ENCODE measurements around the gene PARD6B.
"Not testable (repeated sequence)": the region's sequence is repeated elsewhere in the genome, so short reads cannot be mapped to it uniquely, and the experiment has no call there.

The PARD6B gene

GRCh38 chr20:50776122-50776817 lies 44.9 kb downstream of the PARD6B start:
- no peak for DNase-seq

- no peak for DNase-seq
Observed at GRCh38 chr20:50777373-50777772, 46.0 kb downstream of the PARD6B start.

GRCh38 chr20:50778994-50779393 lies 47.6 kb downstream of the PARD6B start:
- DNase-seq, result not testable (repeated sequence)

GRCh38 chr20:50783390-50783789 lies 52.0 kb downstream of the PARD6B start:
- DNase-seq, result no peak

- no peak for DNase-seq
Observed at GRCh38 chr20:50783903-50784302, 52.5 kb downstream of the PARD6B start.

- DNase-seq, result no peak
Observed at GRCh38 chr20:50784464-50784863, 53.1 kb downstream of the PARD6B start.

- no peak for DNase-seq
Observed at GRCh38 chr20:50786703-50787102, 55.3 kb downstream of the PARD6B start.

- no peak for DNase-seq
Observed at GRCh38 chr20:50787181-50787580, 55.8 kb downstream of the PARD6B start.

- no peak for DNase-seq
Observed at GRCh38 chr20:50788045-50788991, 56.9 kb downstream of the PARD6B start.

- no peak for DNase-seq
Observed at GRCh38 chr20:50789968-50790650, 58.7 kb downstream of the PARD6B start.

GRCh38 chr20:50790651-50791277 lies 59.4 kb downstream of the PARD6B start:
- DNase-seq, result no peak

- DNase-seq, result no peak
Observed at GRCh38 chr20:50792708-50793574, 61.6 kb downstream of the PARD6B start.

- not testable (repeated sequence) for DNase-seq
Observed at GRCh38 chr20:50793575-50794016, 62.2 kb downstream of the PARD6B start.

- DNase-seq, result no peak
Observed at GRCh38 chr20:50794181-50794845, 62.9 kb downstream of the PARD6B start.

GRCh38 chr20:50794846-50795634 lies 63.7 kb downstream of the PARD6B start, which contains the start of gene BCAS4:
Gene BCAS4, plus strand, starts transcription at chr20:50795061. Its CDS starts 23 bp downstream, at chr20:50795084.
- no peak for DNase-seq

GRCh38 chr20:50797142-50797541 lies 65.8 kb downstream of the PARD6B start:
- no peak for DNase-seq

- no peak for DNase-seq
Observed at GRCh38 chr20:50798650-50799049, 67.3 kb downstream of the PARD6B start.

- DNase-seq, result no peak
Observed at GRCh38 chr20:50799176-50799889, 68.0 kb downstream of the PARD6B start.

GRCh38 chr20:50799890-50800550 lies 68.6 kb downstream of the PARD6B start:
- DNase-seq, result no peak
